HPDE6-E6E7 (cell line): ENCODE measurements around the gene UBE2F.
A peak's percentile ranks its signal among the peaks of the same experiment; 100 is the strongest.
"Not testable (repeated sequence)": the region's sequence is repeated elsewhere in the genome, so short reads cannot be mapped to it uniquely, and the experiment has no call there.

Experiments
- DNase-seq: peaks from one replicate; pipeline ENCODE4 v3.0.0; 2011; ENCODE audit warnings: missing footprints; ENCODE audit errors: extremely low spot score

UBE2F gene

DNA sequence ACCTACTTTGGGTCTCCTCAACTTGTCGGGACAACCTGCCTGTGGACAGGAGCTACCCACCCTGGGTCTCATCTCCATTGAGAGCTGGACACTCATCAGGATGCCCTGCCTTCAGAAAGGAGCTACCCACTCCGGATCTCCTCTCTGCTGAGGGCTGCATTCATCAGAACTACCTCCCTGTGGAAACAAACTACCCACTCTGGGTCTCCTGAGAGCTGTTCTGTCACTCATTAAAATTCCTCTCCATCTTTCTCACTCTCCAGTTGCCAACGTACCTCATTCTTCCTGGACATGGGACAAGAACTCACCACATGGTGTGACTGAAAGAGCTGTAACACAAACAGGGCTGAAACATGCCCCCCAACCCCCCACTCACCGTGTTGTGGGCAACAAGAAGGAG is 22.5 kb upstream of the UBE2F start:
- no peak for DNase-seq

DNA sequence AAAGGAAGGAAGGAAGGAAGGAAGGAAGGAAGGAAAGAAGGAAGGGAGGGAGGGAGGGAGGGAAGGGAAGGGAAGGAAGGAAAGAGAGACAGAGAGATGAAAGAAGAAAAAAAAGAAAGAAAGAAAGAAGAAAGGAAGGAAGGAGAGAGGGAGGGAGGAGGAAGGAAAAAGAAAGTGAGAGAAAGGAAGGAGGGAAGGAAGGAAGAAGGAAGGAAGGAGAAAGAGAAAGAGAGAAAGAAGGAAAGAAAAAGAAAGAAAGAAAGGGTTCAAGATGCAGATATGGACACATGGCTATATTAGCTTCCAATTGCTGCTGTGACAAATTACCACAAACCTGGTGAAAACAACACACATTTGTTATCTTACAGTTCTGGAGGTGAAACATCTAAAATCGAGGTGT is 20.4 kb upstream of the UBE2F start:
- DNase-seq, result no peak

DNA sequence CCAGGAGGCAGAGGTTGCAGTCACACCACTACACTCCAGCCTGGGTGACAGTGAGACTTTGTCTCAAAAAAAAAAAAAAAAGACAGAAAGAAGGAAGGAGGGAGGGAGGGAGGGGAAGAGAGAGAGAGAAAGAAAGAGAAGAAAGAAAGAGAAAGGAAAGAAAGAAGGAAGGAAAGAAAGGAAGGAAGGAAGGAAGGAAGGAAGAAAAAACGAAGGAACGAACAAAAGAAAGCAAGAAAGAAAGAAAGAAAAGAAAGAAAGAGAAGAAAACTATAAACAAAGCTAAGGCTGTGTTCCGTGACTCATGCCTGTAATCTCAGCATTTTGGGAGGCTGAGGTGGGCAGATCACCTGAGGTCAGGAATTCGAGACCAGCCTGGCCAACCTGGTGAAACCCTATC is 15.5 kb upstream of the UBE2F start:
- not testable (repeated sequence) for DNase-seq

GRCh38 chr2:237951878-237952277 is 14.9 kb upstream of the UBE2F start:
- DNase-seq, result no peak

DNA sequence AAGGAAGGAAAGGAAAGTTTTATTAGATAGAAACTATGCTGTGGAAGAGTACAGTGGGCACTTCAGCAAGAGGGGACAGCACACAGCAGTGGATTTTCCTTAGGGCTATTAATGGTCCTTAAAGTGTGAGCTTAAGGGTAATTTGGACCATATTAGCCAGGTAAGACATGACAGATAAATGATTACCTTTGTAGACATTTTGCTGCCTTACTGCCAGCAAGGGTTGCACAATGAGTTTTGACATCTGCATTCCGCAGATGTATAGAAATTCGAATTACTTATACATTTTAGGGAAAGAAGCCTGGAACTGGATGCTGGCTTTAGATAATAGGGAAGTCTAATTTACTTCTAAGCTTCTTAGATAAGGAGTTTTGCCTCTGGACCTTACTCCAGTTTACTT is 14.0 kb upstream of the UBE2F start:
- no peak for DNase-seq

DNA sequence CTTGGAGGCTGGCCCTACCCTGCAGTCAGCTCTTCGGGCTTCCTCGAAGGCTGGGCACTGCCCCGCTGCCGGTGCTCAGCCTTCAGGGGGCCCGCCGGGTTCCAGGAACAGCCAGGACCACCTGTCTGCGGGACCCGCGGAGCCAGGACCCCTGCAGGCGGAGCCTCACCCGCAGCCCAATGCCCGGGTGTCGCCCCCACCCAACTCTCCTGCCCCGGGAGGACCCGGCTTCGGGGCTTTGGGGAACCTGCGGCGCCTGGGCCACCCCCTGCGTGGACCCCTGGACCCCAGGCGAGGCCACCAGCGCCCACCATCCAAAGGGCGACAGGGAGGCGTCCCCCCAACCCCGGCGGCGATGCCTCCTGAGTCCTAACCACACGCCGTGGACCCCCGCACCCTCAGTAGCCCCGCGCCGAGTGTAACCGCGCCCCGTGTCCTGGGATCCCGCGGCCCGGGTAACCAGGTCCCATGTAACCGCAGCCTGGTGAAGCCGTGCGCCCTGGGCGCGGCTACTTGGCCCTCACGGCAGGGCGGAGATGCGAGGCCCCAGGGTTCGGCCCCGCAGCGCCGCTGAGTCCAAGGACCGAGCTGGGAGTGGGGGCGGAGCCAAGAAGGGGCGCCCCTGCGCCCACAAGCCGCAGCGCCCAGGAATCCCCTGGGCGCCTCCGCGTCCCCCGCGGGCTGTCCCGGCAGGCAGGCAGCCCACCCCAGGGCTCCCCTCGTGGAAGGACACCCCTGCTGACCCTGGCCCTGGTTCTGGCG is 11.0 kb upstream of the UBE2F start:
- no peak for DNase-seq

GRCh38 chr2:237956402-237956736 is 10.4 kb upstream of the UBE2F start:
- no peak for DNase-seq

DNA sequence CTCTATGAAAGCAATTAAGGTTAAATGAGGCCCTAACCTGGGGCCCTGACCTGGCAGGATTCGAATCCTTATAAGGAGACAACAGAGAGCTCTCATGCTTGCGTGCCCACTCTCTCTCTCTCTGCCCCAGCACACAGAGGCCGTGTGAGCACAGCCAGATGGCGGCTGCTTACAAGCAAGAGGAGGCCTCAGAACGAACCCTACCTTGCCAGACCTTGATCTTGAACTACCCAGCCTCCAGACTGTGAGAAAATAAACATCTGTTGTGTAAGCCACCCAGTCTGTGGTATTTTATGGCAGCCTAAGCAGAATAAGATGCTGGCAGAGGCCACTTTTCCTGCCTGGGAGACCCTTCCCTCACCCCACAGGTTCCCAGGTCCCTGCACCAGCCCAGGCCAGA is 5.2 kb upstream of the UBE2F start:
- DNase-seq, result no peak

GRCh38 chr2:237962432-237963084 is 4.3 kb upstream of the UBE2F start:
- no peak for DNase-seq

DNA sequence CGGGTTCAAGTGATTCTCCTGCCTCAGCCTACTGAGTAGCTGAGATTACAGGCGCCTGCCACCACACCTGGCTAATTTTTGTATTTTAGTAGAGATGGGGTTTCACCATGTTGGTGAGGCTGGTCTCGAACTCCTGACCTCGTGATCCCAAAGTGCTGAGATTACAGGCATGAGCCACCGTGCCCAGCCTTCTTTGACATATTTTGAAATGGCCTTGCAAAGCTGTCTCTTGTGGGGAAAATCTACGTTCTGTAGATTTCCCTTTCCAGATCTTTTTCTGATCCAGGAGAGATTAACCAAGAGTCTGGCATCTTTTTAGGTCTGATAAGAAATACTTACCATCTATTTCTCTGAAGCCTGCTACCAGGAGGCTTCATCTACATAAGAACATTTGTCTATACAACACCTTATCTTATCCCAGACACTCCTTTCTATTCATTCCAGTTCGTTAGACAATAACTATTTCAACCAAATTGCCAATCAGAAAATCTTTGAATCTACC is 3.3 kb upstream of the UBE2F start:
- not testable (repeated sequence) for DNase-seq

- no peak for DNase-seq
Measured at GRCh38 chr2:237964194-237964577, 2.6 kb upstream of the UBE2F start.

DNA sequence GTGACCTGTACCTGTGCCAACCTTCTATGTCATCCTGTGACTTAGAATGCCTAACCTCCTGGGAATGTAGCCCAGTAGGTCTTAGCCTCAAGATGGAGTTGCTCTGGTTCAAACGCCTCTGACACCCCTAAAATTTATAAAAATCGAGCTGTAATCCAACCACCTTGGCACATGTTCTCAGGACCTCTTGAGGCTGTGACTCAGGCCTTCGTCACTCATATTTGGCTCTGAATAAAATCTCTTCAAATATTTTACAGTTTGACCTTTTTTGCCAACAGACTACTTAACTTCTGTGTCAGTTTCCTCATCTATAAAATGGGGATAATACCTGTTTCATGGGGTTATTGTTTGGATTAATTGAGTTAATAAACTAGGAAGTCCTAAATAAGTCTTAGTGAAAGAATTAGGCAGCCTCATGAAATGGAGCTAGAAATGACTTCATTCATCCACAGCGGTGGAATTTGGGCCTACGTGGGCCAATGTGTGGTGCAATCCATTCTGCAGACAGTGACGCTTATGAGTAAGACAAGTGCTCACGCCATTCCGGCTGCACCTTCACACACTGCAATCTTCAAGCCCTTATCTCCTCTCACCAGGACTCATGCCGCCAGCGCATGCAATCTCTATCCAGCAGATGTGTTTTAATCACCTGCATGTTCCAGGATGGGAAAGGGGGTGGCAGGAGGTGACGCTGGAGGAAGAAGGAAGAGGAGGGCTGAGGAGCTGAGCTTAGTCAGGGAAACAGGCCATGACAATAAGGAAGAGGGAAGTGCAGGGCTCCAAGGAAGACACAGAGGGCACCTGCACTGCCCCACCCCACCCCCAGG is 2.0 kb upstream of the UBE2F start:
- peak; percentile 44 for DNase-seq

DNA sequence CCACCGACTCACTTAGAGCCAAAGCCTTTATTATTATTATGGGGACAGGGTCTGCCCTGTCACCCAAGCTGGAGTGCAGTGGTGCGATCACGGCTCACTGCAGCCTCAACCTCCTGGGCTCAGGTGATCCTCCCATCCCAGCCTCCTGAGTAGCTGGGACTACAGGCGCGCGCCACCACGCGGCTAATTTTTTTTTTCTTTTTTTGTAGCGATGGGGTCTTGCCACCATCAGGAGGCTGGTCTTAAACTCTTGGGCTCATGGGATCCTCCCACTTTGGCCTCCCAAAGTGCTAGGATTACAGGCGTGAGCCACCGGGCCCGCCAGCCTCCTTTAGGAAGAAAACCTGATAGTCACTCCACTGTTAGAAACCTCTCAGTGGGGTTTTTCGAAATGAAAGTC is 970 bp upstream of the UBE2F start:
- DNase-seq, result not testable (repeated sequence)

DNA sequence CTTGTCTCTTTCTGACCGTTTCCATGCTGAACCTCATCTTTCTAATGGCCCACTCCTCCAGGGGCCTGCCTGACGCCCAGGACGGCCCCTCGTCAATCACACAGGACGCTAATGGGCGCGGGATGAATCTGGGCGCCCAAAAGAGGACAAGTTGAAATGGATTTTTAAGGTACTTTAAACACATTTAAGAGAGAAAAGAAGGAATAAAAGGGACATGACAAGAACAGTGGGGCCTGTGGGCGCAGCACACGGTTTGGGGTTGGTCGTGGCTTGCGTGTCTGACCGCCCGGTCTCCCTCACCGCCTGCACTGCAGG is 607 bp upstream of the UBE2F start:
- DNase-seq, result no peak

DNA sequence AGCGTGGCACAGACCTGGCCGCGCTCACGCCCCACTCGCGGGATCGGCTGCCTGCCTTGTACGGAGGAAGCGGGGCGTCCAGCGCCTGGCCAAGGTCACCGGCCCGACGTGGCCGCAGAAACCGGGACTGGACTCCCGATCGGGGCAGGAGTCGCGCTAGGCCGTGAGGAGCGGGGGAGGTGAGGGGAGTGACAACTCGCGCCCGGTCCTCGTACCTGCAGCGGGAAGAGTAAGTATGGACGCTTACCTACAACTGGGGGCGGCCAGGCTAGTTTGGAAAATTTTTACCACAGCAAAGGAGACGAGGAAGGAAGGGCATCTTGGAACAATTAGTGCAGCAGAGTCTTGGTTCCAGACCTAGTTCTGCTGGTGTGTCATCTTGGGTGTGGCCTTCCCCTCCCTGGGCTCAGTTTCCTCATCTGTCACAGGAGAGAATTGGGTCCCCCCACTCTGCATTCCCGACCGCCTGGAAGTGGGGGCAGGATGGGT is 693 bp downstream of the UBE2F start:
- DNase-seq, result peak; percentile 33

GRCh38 chr2:237968048-237968862 is 1.4 kb downstream of the UBE2F start:
- peak; percentile 13 for DNase-seq

- DNase-seq, result no peak
Measured at GRCh38 chr2:237971661-237972060, 4.8 kb downstream of the UBE2F start.

GRCh38 chr2:237972211-237972610 is 5.4 kb downstream of the UBE2F start:
- DNase-seq, result no peak

GRCh38 chr2:237972936-237973335 is 6.1 kb downstream of the UBE2F start:
- no peak for DNase-seq

DNA sequence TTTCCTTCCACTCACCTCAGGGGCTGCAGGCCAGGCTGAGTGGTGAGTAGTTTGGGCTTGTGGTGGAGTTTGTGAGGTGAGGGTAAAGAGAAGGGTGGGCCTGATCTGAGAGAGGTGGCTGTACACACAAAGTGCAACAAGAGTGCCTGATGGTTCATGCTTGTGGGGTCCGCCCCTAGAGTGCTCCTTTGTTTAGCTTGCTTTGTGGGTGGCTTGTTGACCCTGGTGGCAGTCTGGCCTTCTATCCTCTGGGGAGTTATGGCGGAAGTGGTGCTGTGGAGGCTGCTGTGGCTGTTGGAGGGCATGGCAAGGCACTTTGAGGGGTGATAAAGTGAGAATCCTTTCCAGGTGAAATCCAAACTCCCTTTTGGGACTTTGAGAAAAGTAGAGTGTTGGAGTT is 10.6 kb downstream of the UBE2F start:
- no peak for DNase-seq

DNA sequence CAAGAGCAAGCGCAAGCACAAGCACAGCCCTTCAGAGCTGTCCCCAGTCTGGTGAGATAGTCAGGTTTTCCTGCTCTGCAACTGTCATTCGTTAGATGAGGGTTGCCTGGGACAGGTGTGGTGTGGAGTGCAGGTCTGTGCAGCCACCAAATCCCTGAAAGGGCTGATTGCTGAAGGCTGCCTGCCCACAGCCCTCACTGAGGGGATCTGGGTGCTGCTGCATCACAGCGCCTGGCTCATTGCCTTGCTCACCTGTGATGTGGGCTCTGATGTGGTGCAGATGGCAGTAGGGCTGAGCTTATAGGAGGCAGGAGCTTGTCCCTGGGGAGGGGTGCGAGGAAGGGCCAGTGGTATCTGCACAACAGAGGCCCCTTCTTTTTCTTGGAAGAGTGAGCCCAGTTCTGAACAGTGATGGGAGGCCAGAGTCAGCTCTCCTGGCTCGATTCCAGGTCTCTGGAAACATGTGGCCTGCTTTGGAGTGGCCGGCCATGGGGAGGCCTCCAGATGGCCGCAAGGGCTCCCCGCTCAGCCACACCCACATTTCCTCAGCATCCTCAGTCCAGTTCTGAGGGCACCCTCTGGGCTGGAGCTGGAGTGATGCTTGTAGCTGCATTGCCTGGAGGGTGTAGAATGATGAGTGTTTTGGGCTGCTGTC is 11.4 kb downstream of the UBE2F start:
- DNase-seq, result no peak
